ENCODE data around the gene SLC48A1. TPM values are rescaled to one million over a fixed set of nuclear protein-coding genes. Genes with fewer than 3 reads are reported as not detected.

SLC48A1 gene
- polyA plus RNA-seq, 1 donor from 2014 or later, result 8.0 TPM

GRCh38 chr12:47775100-47775911, 2.3 kb downstream of the SLC48A1 start:
- no peak overlapping the region for H3K9ac ChIP-seq (ENCODE audit: low read length)
- H3K9me2 ChIP-seq (ENCODE audit: insufficient read depth, low read length), result no peaks in the 10 kb centered on the region
- no peaks in the 10 kb centered on the region for H4K20me1 ChIP-seq (ENCODE audit: insufficient read depth)
- H3K4me2 ChIP-seq (ENCODE audit: low read length), result no peak overlapping the region
- H3K9me3 ChIP-seq (ENCODE audit: low read length), result no peaks in the 10 kb centered on the region
- H3F3A ChIP-seq (ENCODE audit: insufficient read depth, low read length, poor library complexity, severe bottlenecking), result no peaks in the 10 kb centered on the region
- no peak overlapping the region for H3K4me3 ChIP-seq (ENCODE audit: low read length)
- no peaks in the 10 kb centered on the region for H3K79me2 ChIP-seq (replicated peaks; ENCODE audit: insufficient read depth, low read length)
- H3K27me3 ChIP-seq (ENCODE audit: insufficient read depth, low read depth, low read length), result no peaks in the 10 kb centered on the region
- TF ChIP-seq MXI1 (conservative IDR thresholded peaks at IDR 0.05; ENCODE audit: poor library complexity, severe bottlenecking) (no peak), EP300 (conservative IDR thresholded peaks at IDR 0.05; ENCODE audit: poor library complexity, severe bottlenecking) (no peak), SMC3 (conservative IDR thresholded peaks at IDR 0.05; ENCODE audit: poor library complexity) (no peak), REST (IDR thresholded peaks at IDR 0.05; ENCODE audit: borderline replicate concordance) (no peak), TAF1 (IDR thresholded peaks at IDR 0.05; ENCODE audit: low read depth) (no peak), EZH2 (IDR thresholded peaks at IDR 0.05; ENCODE audit: borderline replicate concordance, insufficient read depth, low read length, poor library complexity, severe bottlenecking) (no peak), RAD21 (conservative IDR thresholded peaks at IDR 0.05) (no peak), CTCF (IDR thresholded peaks at IDR 0.05; ENCODE audit: poor library complexity, severe bottlenecking) (no peak), POLR2AphosphoS5 (IDR thresholded peaks at IDR 0.05) (no peak)
- H3K27ac ChIP-seq (ENCODE audit: low read length), result no peak overlapping the region
- no peak overlapping the region for H2AFZ ChIP-seq (ENCODE audit: low read depth, low read length)
- H3K36me3 ChIP-seq (ENCODE audit: insufficient read depth, low read length), result no peaks in the 10 kb centered on the region

GRCh38 chr12:47776471-47777143, 3.6 kb downstream of the SLC48A1 start:
- no peak overlapping the region for H2AFZ ChIP-seq (ENCODE audit: low read depth, low read length)
- no peaks in the 10 kb centered on the region for H3K9me2 ChIP-seq (ENCODE audit: insufficient read depth, low read length)
- no peaks in the 10 kb centered on the region for H3F3A ChIP-seq (ENCODE audit: insufficient read depth, low read length, poor library complexity, severe bottlenecking)
- H3K79me2 ChIP-seq (replicated peaks; ENCODE audit: insufficient read depth, low read length), result no peaks in the 10 kb centered on the region
- no peaks in the 10 kb centered on the region for H3K27me3 ChIP-seq (ENCODE audit: insufficient read depth, low read depth, low read length)
- H3K4me3 ChIP-seq (ENCODE audit: low read length), result no peak overlapping the region
- H3K27ac ChIP-seq (ENCODE audit: low read length), result no peak overlapping the region
- H3K36me3 ChIP-seq (ENCODE audit: insufficient read depth, low read length), result no peaks in the 10 kb centered on the region
- H3K9ac ChIP-seq (ENCODE audit: low read length), result no peak overlapping the region
- no peak overlapping the region for H3K4me2 ChIP-seq (ENCODE audit: low read length)
- H3K9me3 ChIP-seq (ENCODE audit: low read length), result no peaks in the 10 kb centered on the region
- TF ChIP-seq RAD21 (conservative IDR thresholded peaks at IDR 0.05) (no peak), CTCF (IDR thresholded peaks at IDR 0.05; ENCODE audit: poor library complexity, severe bottlenecking) (no peak), POLR2AphosphoS5 (IDR thresholded peaks at IDR 0.05) (no peak), MXI1 (conservative IDR thresholded peaks at IDR 0.05; ENCODE audit: poor library complexity, severe bottlenecking) (no peak), REST (IDR thresholded peaks at IDR 0.05; ENCODE audit: borderline replicate concordance) (no peak), TAF1 (IDR thresholded peaks at IDR 0.05; ENCODE audit: low read depth) (no peak), EP300 (conservative IDR thresholded peaks at IDR 0.05; ENCODE audit: poor library complexity, severe bottlenecking) (no peak), EZH2 (IDR thresholded peaks at IDR 0.05; ENCODE audit: borderline replicate concordance, insufficient read depth, low read length, poor library complexity, severe bottlenecking) (no peak), SMC3 (conservative IDR thresholded peaks at IDR 0.05; ENCODE audit: poor library complexity) (no peak)
- no peaks in the 10 kb centered on the region for H4K20me1 ChIP-seq (ENCODE audit: insufficient read depth)
